ENCODE data around the gene GOLGA3.

DNA sequence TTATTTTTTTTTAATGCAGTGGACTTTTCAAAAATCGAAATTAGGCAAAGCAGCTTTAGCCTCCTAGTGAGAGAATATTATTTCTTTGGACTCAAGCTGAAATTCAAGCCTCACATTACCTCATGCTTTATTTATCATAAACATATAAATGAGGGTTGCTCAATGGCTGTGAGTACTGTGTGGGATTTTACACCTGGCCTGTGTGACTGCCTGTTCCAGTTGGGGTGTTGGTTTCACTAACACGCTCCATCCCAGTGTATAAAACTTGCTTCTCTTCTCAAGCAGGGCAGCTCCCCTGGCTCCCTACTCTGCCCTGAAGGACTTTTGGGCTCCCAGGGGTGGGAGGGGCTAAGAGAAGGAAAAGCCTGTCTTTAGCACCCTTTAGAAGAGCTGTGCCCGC is 82.1 kb downstream of the GOLGA3 start:
- TF ChIP-seq BHLHE40 (IDR thresholded peaks at IDR 0.05; ENCODE audit: borderline replicate concordance) (no peak), TARDBP (IDR thresholded peaks at IDR 0.05) (no peak), FOXK2 (IDR thresholded peaks at IDR 0.05) (no peak), FOXM1 (IDR thresholded peaks at IDR 0.05; ENCODE audit: borderline replicate concordance) (no peak), SP1 (IDR thresholded peaks at IDR 0.05) (no peak), FOXA1 (IDR thresholded peaks at IDR 0.05) (no peak), ZNF384 (IDR thresholded peaks at IDR 0.05) (no peak), L3MBTL2 (conservative IDR thresholded peaks at IDR 0.05) (no peak), NFRKB (IDR thresholded peaks at IDR 0.05) (no peak), SUZ12 (IDR thresholded peaks at IDR 0.05) (no peak)

Data from HEK293T (cell line).